ENCODE measurements around the gene DOHH.

DOHH gene

GRCh38 chr19:3476830-3477229 is 23.6 kb downstream of the DOHH start:
- no peak for DNase-seq

GRCh38 chr19:3475449-3475848 is 25.0 kb downstream of the DOHH start:
- no peak for DNase-seq

GRCh38 chr19:3474614-3475013 is 25.9 kb downstream of the DOHH start:
- no peak for DNase-seq

GRCh38 chr19:3474010-3474409 is 26.5 kb downstream of the DOHH start:
- DNase-seq, result no peak

- no peak for DNase-seq
These were observed 28.4 kb downstream of the DOHH start for GRCh38 chr19:3471954-3472655.

GRCh38 chr19:3470500-3471128 is 29.9 kb downstream of the DOHH start:
- no peak for DNase-seq

- DNase-seq, result no peak
These were observed 30.6 kb downstream of the DOHH start for GRCh38 chr19:3469638-3470499.

GRCh38 chr19:3468211-3468610 is 32.3 kb downstream of the DOHH start:
- no peak for DNase-seq

GRCh38 chr19:3467437-3468198 is 32.9 kb downstream of the DOHH start:
- no peak for DNase-seq

- DNase-seq, result no peak
These were observed 33.8 kb downstream of the DOHH start for GRCh38 chr19:3466635-3467034.

GRCh38 chr19:3465552-3465951 is 34.9 kb downstream of the DOHH start:
- DNase-seq, result no peak

GRCh38 chr19:3464587-3465235 is 35.8 kb downstream of the DOHH start:
- DNase-seq, result no peak

GRCh38 chr19:3463714-3464586 is 36.5 kb downstream of the DOHH start:
- no peak for DNase-seq

GRCh38 chr19:3462991-3463713 is 37.3 kb downstream of the DOHH start:
- DNase-seq, result no peak

GRCh38 chr19:3459965-3460582 is 40.4 kb downstream of the DOHH start:
- no peak for DNase-seq

GRCh38 chr19:3459089-3459881 is 41.2 kb downstream of the DOHH start:
- no peak for DNase-seq

GRCh38 chr19:3458229-3459088 is 42.0 kb downstream of the DOHH start:
- no peak for DNase-seq

GRCh38 chr19:3457528-3458228 is 42.8 kb downstream of the DOHH start:
- DNase-seq, result no peak
